Mesenchymal stem cell (in vitro differentiated cells and primary cell): ENCODE results near the gene RIMBP2.

Source experiments
- DNase-seq: peaks from one replicate; pipeline ENCODE4 v3.0.0-alpha.2; 2013
- H2AFZ ChIP-seq: one replicate; pipeline ENCODE4 v1.6.1; 2013; ENCODE audit warnings: low read depth, mild to moderate bottlenecking, control low read depth, inconsistent platforms, low read length, moderate library complexity
- H2AK5ac ChIP-seq: 2 replicates; pipeline ENCODE4 v1.6.1; 2013; ENCODE audit warnings: low read length, moderate library complexity, mild to moderate bottlenecking, inconsistent platforms; ENCODE audit not compliant: severe bottlenecking
- H2BK120ac ChIP-seq: one replicate; pipeline ENCODE4 v1.6.1; 2013; ENCODE audit warnings: low read depth, mild to moderate bottlenecking, inconsistent platforms, low read length, moderate library complexity
- H2BK12ac ChIP-seq, 2 experiments: one replicate each; pipeline ENCODE4 v1.6.1; 2013; ENCODE audit warnings: inconsistent platforms in 2 of 2, low read length in 2 of 2, mild to moderate bottlenecking in 2 of 2, moderate library complexity in 2 of 2, control low read depth in 1 of 2
- H2BK15ac ChIP-seq: one replicate; pipeline ENCODE4 v1.6.1; 2013; ENCODE audit warnings: mild to moderate bottlenecking, low read depth, inconsistent platforms; ENCODE audit not compliant: poor library complexity, severe bottlenecking
- H2BK5ac ChIP-seq: 2 replicates; pipeline ENCODE4 v1.6.1; 2013; ENCODE audit warnings: low read depth, mild to moderate bottlenecking, low read length, control low read depth, inconsistent platforms; ENCODE audit not compliant: poor library complexity, severe bottlenecking
- H3K14ac ChIP-seq, 2 experiments: one replicate each; pipeline ENCODE4 v1.6.1; 2013; ENCODE audit warnings: inconsistent platforms in 2 of 2, low read length in 2 of 2, control low read depth in 1 of 2, mild to moderate bottlenecking in 1 of 2, moderate library complexity in 1 of 2
- H3K18ac ChIP-seq, 2 experiments: one replicate each; pipeline ENCODE4 v1.6.1; 2013; ENCODE audit warnings: inconsistent platforms in 2 of 2, low read length in 2 of 2, control low read depth in 1 of 2, low read depth in 1 of 2, mild to moderate bottlenecking in 1 of 2
- H3K23ac ChIP-seq, 2 experiments: one replicate each; pipeline ENCODE4 v1.6.1; 2013; ENCODE audit warnings: inconsistent platforms in 2 of 2, low read length in 2 of 2, mild to moderate bottlenecking in 2 of 2, moderate library complexity in 2 of 2, control low read depth in 1 of 2
- H3K27ac ChIP-seq: 2 replicates; pipeline ENCODE4 v1.5.1; 2013; ENCODE audit warnings: mild to moderate bottlenecking, moderate library complexity, low read length, control low read depth, inconsistent platforms; ENCODE audit not compliant: poor library complexity, severe bottlenecking
- H3K27me3 ChIP-seq, 2 experiments: 2 replicates each; pipeline versions ENCODE4 v1.6.1 to v1.7.0; 2013; ENCODE audit warnings: low read length in 2 of 2, mild to moderate bottlenecking in 2 of 2, moderate library complexity in 2 of 2, control low read depth in 1 of 2, inconsistent platforms in 1 of 2; ENCODE audit not compliant: control insufficient read depth in 1 of 2, insufficient read depth in 1 of 2
- H3K36me3 ChIP-seq, 2 experiments: 2 replicates each; pipeline versions ENCODE4 v1.6.1 to v1.7.0; 2013; ENCODE audit warnings: low read length in 2 of 2, control low read depth in 1 of 2, inconsistent platforms in 1 of 2, low read depth in 1 of 2, mild to moderate bottlenecking in 1 of 2; ENCODE audit not compliant: insufficient read depth in 2 of 2, control insufficient read depth in 1 of 2
- H3K4ac ChIP-seq, 2 experiments: one replicate each; pipeline ENCODE4 v1.6.1; 2013; ENCODE audit warnings: inconsistent platforms in 2 of 2, low read length in 2 of 2, mild to moderate bottlenecking in 2 of 2, moderate library complexity in 2 of 2, control low read depth in 1 of 2, low read depth in 1 of 2
- H3K4me1 ChIP-seq: 2 replicates; pipeline ENCODE4 v1.6.1; 2013; ENCODE audit warnings: low read depth, low read length, control low read depth; ENCODE audit not compliant: control insufficient read depth, insufficient read depth
- H3K4me2 ChIP-seq: 2 replicates; pipeline ENCODE4 v1.6.1; 2013; ENCODE audit warnings: low read length, mild to moderate bottlenecking, inconsistent platforms; ENCODE audit not compliant: poor library complexity, severe bottlenecking
- H3K4me3 ChIP-seq, 2 experiments: 2 replicates each; pipeline versions ENCODE4 v1.5.1 to v1.7.0; 2013; ENCODE audit warnings: low read length in 2 of 2, mild to moderate bottlenecking in 2 of 2, control low read depth in 1 of 2, low read depth in 1 of 2; ENCODE audit not compliant: insufficient read depth in 1 of 2
- H3K79me1 ChIP-seq: replicated peaks from 2 replicates; pipeline ENCODE4 v1.6.1; 2013; ENCODE audit warnings: mild to moderate bottlenecking, control low read depth, low read length, inconsistent platforms; ENCODE audit not compliant: poor library complexity, severe bottlenecking
- H3K9ac ChIP-seq: 2 replicates; pipeline ENCODE4 v1.7.0; 2013; ENCODE audit warnings: mild to moderate bottlenecking, low read length, moderate library complexity
- H3K9me3 ChIP-seq: 2 replicates; pipeline ENCODE4 v1.7.0; 2013; ENCODE audit warnings: mild to moderate bottlenecking, low read length; ENCODE audit not compliant: control insufficient read depth
- H4K8ac ChIP-seq: one replicate; pipeline ENCODE4 v1.6.1; 2013; ENCODE audit warnings: inconsistent platforms, mild to moderate bottlenecking, low read length, moderate library complexity
- H4K91ac ChIP-seq: one replicate; pipeline ENCODE4 v1.6.1; 2013; ENCODE audit warnings: mild to moderate bottlenecking, low read length, inconsistent platforms
- WGBS: methylation state at CpG from one replicate; pipeline ENCODE4 v1.1.7; 2013; ENCODE audit warnings: mixed read lengths; 5-methylcytosine and 5-hydroxymethylcytosine counted together

The RIMBP2 gene

GRCh38 chr12:130423136-130423535 lies 293.0 kb downstream of the RIMBP2 start:
- Histone ChIP-seq H3K79me1 (no peaks in the 10 kb centered on the region), H3K9ac (no peak overlapping the region), H3K9me3 (no peaks in the 10 kb centered on the region), H2AFZ (no peak overlapping the region), H2BK15ac (no peak overlapping the region), H3K18ac (no peak overlapping the region), H2AK5ac (no peak overlapping the region), H3K27me3 (no peaks in the 10 kb centered on the region), H3K27ac (no peak overlapping the region), H4K91ac (no peak overlapping the region), H3K23ac (no peak overlapping the region), H2BK5ac (no peak overlapping the region), H2BK120ac (no peak overlapping the region), H2BK12ac (no peak overlapping the region), H3K4me2 (no peak overlapping the region), H3K4ac (no peak overlapping the region), H3K4me1 (no peaks in the 10 kb centered on the region), H3K36me3 (no peaks in the 10 kb centered on the region), H4K8ac (no peak overlapping the region), H3K4me3 (no peak overlapping the region), H3K14ac (no peak overlapping the region)
- 87% methylated on average over 11 of the region's 11 CpGs for WGBS
- no peak for DNase-seq

- 86% methylated on average over 8 of the region's 8 CpGs for WGBS
- no peak overlapping the region for H2AK5ac ChIP-seq
- no peaks in the 10 kb centered on the region for H3K9me3 ChIP-seq
- H3K9ac ChIP-seq = no peak overlapping the region
- no peak overlapping the region for H4K8ac ChIP-seq
- no peaks in the 10 kb centered on the region for H3K36me3 ChIP-seq
- H2BK12ac ChIP-seq = no peak overlapping the region
- no peak overlapping the region for H3K4me2 ChIP-seq
- H2BK5ac ChIP-seq = no peak overlapping the region
- H3K79me1 ChIP-seq = no peaks in the 10 kb centered on the region
- H3K23ac ChIP-seq = no peak overlapping the region
- H4K91ac ChIP-seq = no peak overlapping the region
- H3K18ac ChIP-seq = no peak overlapping the region
- no peak overlapping the region for H2AFZ ChIP-seq
- no peak overlapping the region for H3K27ac ChIP-seq
- no peak overlapping the region for H3K14ac ChIP-seq
- H2BK15ac ChIP-seq = no peak overlapping the region
- H3K4me3 ChIP-seq = no peak overlapping the region
- DNase-seq = no peak
- no peak overlapping the region for H3K4ac ChIP-seq
- no peaks in the 10 kb centered on the region for H3K27me3 ChIP-seq
- H2BK120ac ChIP-seq = no peak overlapping the region
- H3K4me1 ChIP-seq = no peaks in the 10 kb centered on the region
Observed at GRCh38 chr12:130422676-130423075, 293.4 kb downstream of the RIMBP2 start.

- Histone ChIP-seq H3K14ac (no peak overlapping the region), H2AFZ (no peak overlapping the region), H3K36me3 (no peaks in the 10 kb centered on the region), H3K23ac (no peak overlapping the region), H3K4me2 (no peak overlapping the region), H3K4me3 (no peak overlapping the region), H3K9ac (no peak overlapping the region), H3K9me3 (no peaks in the 10 kb centered on the region), H4K8ac (no peak overlapping the region), H3K27ac (no peak overlapping the region), H3K4me1 (no peaks in the 10 kb centered on the region), H2AK5ac (no peak overlapping the region), H2BK12ac (no peak overlapping the region), H3K79me1 (no peaks in the 10 kb centered on the region), H3K18ac (no peak overlapping the region), H3K27me3 (no peaks in the 10 kb centered on the region), H3K4ac (no peak overlapping the region), H2BK5ac (no peak overlapping the region), H2BK120ac (no peak overlapping the region), H4K91ac (no peak overlapping the region), H2BK15ac (no peak overlapping the region)
- WGBS = 74% methylated on average over 6 of the region's 6 CpGs
- no peak for DNase-seq
Observed at GRCh38 chr12:130421896-130422295, 294.2 kb downstream of the RIMBP2 start.

DNA sequence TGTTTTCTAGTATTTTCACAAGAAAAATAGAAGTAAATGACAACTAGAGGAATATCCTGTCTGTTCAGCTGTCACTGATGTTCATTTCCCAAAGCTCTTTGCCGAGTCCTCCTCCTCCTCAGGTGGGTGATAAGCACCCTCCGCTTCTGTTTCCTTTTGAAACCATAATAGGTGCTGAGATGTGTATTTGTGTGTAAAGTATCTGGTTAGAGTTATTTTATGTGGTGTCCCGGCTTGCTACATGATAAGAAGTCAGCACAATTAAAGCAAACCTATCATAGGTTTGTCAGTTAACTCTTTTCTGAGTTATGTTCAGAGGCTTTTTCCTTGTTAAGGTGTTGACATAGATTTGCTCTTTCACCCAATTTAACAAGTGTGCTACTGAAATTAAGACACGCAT lies 296.0 kb downstream of the RIMBP2 start:
- Histone ChIP-seq H3K14ac (no peak overlapping the region), H3K4me2 (no peak overlapping the region)
- no peak for DNase-seq

More for the DNA sequence above, 296.0 kb downstream of the RIMBP2 start:
- Histone ChIP-seq H3K18ac (no peak overlapping the region), H3K9me3 (no peaks in the 10 kb centered on the region), H2BK15ac (no peak overlapping the region), H3K9ac (no peak overlapping the region), H3K4me3 (no peak overlapping the region), H3K27me3 (no peaks in the 10 kb centered on the region), H3K23ac (no peak overlapping the region), H4K91ac (no peak overlapping the region), H2AFZ (no peak overlapping the region), H3K36me3 (no peaks in the 10 kb centered on the region), H2BK12ac (no peak overlapping the region), H3K4me1 (no peaks in the 10 kb centered on the region), H2AK5ac (no peak overlapping the region), H2BK5ac (no peak overlapping the region), H3K4ac (no peak overlapping the region), H3K79me1 (no peaks in the 10 kb centered on the region), H3K27ac (no peak overlapping the region), H2BK120ac (no peak overlapping the region), H4K8ac (no peak overlapping the region)
- 73% methylated on average over 3 of the region's 4 CpGs for WGBS
